Testis (tissue), 5 donors: Measurements from ENCODE around the gene CEP162. TPM values are rescaled to one million over a fixed set of nuclear protein-coding genes. Genes with fewer than 3 reads are reported as not detected.

Experiments used
- DNase-seq: peaks from one replicate; pipeline ENCODE4 v3.0.0-alpha.2; 2019
- H3K27ac ChIP-seq, 2 donors: fragments of 200-600 bp; sonication (generic); one replicate each; pipeline ENCODE4 v1.5.1; 2019
- H3K27me3 ChIP-seq: fragments of 200-600 bp; sonication (generic); one replicate; pipeline ENCODE4 v1.5.1; 2019
- H3K36me3 ChIP-seq: fragments of 200-600 bp; sonication (generic); one replicate; pipeline ENCODE4 v1.5.1; 2017; ENCODE audit warnings: low read depth; ENCODE audit errors: missing control alignments
- H3K4me1 ChIP-seq: fragments of 200-600 bp; sonication (generic); one replicate; pipeline ENCODE4 v1.5.1; 2019
- H3K4me3 ChIP-seq, 2 donors: fragments of 200-600 bp; sonication (generic); one replicate each; pipeline ENCODE4 v1.5.1; 2017 to 2019
- H3K9me3 ChIP-seq: fragments of 200-600 bp; sonication (generic); one replicate; pipeline ENCODE4 v1.5.1; 2017
- POLR2A ChIP-seq: fragments of 450-650 bp; IDR thresholded peaks from one replicate; pipeline ENCODE4 v1.6.1; 2017; ENCODE audit warnings: antibody characterized with exemption, mild to moderate bottlenecking, moderate library complexity
- WGBS, 2 donors: methylation state at CpG; one replicate each; pipeline ENCODE4 v1.1.5; 2018; 5-methylcytosine and 5-hydroxymethylcytosine counted together
- intact Hi-C: fragments of 100-400 bp; cut with DNase I; formaldehyde crosslinking; loops from one replicate; pipeline ENCODE4 v1.15.1; 2023; ENCODE audit warnings: low total_unique reads
- long read RNA-seq, 2 donors: transcript quantifications; one replicate each; lab custom pipeline, GENCODE V29; 2026
- polyA plus RNA-seq: library from polyadenylated mRNA; stranded (reverse); fragments of 350-450 nt; fragmentation: Illumina TruSeq; extraction: RNeasy Lipid Tissue Mini Kit (QIAGEN cat#74804); gene quantifications from one replicate; pipeline ENCODE4 v1.2.3, GENCODE V29; 2014; ENCODE audit warnings: low read depth, low replicate concordance; ENCODE audit not compliant: insufficient read depth
- total RNA-seq, 2 donors: library from RNA; depleted of rRNA; stranded (reverse); fragments of >200 nt; gene quantifications; one replicate each; pipeline ENCODE4 v1.2.3, GENCODE V29; 2016
- TF ChIP-seq, protein P1 (sequence below), 3 experiments: fragments of 450-650 bp in 2 of 3; fragments of 200-600 bp in 1 of 3; sonication (generic) in 1 of 3; IDR thresholded peaks; one replicate each; pipeline ENCODE4 v1.5.1; 2016 to 2019; ENCODE audit warnings: antibody characterized with exemption in 3 of 3, mild to moderate bottlenecking in 2 of 3, moderate library complexity in 1 of 3

Gene CEP162
- total RNA-seq (10 to 100 TPM; 20.3 to 36.0 TPM), polyA plus RNA-seq (8.6 TPM)
- long read RNA-seq, donor 1, partial matches to known transcripts: 0 of 1 reads
- long read RNA-seq, donor 1, other reads (novel, unspliced or antisense): 0 of 1 reads
- long read RNA-seq, donor 2, partial matches to known transcripts: 12 of 13 reads
- long read RNA-seq, donor 2, other reads (novel, unspliced or antisense): 0 of 13 reads

DNA sequence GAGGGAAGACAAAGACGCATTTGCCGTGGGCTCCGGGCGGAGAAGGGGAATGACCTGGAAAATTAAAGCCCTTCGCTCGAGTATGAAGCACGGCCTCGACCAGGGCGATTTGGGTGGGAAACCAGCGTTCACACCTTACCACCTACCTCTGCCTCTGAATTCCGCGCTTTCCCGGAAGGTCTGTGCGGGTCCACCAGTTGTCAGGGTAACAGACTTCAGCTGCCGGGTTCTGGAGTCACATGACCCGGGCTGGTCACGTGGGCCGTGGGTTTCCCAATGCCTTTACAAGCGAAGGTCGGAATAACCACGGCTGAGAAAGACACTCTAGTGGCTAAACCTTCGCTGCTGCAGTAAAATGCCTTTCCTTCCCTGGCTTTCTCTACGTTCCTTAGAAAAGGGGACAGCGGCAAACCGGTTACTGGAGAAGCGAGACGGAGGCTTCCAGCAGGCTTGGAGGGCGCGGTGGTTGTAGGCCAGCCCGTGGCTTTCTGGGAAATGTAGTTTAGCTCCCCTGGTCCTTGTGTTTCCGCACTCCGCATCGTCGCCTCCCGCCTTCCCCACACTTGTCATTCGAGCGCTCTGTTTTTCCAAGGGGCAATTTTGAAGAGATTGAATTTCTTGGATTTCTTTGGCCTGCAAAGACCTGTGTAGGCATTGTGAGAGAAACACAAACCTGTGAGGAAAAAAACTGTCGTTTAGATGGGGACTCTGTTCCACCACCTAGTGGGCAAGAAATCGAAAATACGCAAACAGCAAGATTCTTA lies at the start of gene CEP162:
Gene CEP162, minus strand, starts transcription at position 210 of the 764 bp plus-strand sequence. CDS start 1,250 bp downstream, outside the sequence.
- H3K36me3 ChIP-seq: no peaks in the 10 kb centered on the region
- H3K27ac ChIP-seq: peak within 1 kb of the TSS; percentile 88 to 92

GRCh38 chr6:84274856-84275255 lies 47.4 kb upstream of the CEP162 start:
- H3K9me3 ChIP-seq: no peaks in the 10 kb centered on the region
- no peak overlapping the region for H3K27ac ChIP-seq
- no peaks in the 10 kb centered on the region for H3K36me3 ChIP-seq
- intact Hi-C loops: no loop called here
- DNase-seq: no peak
- H3K4me1 ChIP-seq: no peaks in the 10 kb centered on the region
- whole genome bisulfite sequencing, 2 donors: 60 to 74% methylated on average over 2 of the region's 2 CpGs
- TF ChIP-seq POLR2A: no peak
- TF ChIP-seq, protein P1, sequence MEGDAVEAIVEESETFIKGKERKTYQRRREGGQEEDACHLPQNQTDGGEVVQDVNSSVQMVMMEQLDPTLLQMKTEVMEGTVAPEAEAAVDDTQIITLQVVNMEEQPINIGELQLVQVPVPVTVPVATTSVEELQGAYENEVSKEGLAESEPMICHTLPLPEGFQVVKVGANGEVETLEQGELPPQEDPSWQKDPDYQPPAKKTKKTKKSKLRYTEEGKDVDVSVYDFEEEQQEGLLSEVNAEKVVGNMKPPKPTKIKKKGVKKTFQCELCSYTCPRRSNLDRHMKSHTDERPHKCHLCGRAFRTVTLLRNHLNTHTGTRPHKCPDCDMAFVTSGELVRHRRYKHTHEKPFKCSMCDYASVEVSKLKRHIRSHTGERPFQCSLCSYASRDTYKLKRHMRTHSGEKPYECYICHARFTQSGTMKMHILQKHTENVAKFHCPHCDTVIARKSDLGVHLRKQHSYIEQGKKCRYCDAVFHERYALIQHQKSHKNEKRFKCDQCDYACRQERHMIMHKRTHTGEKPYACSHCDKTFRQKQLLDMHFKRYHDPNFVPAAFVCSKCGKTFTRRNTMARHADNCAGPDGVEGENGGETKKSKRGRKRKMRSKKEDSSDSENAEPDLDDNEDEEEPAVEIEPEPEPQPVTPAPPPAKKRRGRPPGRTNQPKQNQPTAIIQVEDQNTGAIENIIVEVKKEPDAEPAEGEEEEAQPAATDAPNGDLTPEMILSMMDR (IDR thresholded peaks at IDR 0.05): no peak
- H3K27me3 ChIP-seq: no peaks in the 10 kb centered on the region
- H3K4me3 ChIP-seq: no peak overlapping the region

More for the DNA sequence above, at the start of gene CEP162:
- Histone ChIP-seq H3K4me3 (peak within 1 kb of the TSS; percentile 72 to 87), H3K4me1 (no peaks in the 10 kb centered on the region), H3K9me3 (no peaks in the 10 kb centered on the region), H3K27me3 (no peaks in the 10 kb centered on the region)
- DNase-seq: peak; percentile 98
- WGBS, 2 donors: 0% methylated on average over 39 to 40 of the region's 40 CpGs
- intact Hi-C loops: no loop called here
- TF ChIP-seq, protein P1 (IDR thresholded peaks at IDR 0.05): peak; percentile 58 to 75 (median 60)
- no peak for TF ChIP-seq POLR2A

DNA sequence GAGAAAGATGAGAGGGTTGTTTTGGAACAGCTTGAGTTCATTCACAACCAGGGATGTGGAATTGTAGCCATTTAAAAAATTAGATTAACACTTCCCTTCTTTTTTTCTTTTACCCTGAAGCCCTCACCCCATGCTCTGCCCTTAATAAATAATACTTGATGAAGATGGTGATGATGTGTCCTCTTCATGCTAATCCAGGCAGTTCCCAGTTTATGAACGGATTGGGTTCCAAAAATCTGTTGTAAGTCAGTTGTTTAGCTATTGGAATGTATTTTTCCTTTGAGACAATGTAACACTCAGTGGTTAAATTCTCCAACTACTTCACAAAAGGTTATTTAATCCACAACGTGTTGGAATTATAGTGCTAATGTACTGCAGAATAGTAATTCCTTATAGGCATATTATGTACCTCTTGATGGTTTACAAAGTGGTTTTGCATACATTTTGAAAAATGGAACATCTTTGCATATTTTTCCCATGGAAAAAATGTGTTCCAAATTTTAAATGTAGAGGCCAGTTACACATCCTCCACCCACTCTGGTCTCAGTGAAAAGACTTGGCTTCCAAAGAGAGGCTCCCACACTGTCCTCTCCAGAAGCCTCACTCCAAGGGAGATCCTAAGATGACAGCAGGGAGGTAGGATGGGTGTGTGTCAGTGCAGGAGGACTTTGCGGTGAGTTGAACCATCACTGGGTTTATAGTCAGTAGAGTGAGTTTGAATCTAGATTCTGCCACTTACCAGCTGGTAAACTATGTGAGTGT lies 45.8 kb upstream of the CEP162 start:
- intact Hi-C loops: no loop called here
- no peak for DNase-seq
- H3K9me3 ChIP-seq: no peaks in the 10 kb centered on the region
- WGBS, 2 donors: 62% methylated on average over 3 of the region's 3 CpGs
- no peaks in the 10 kb centered on the region for H3K36me3 ChIP-seq
- TF ChIP-seq POLR2A: no peak
- TF ChIP-seq, protein P1 (IDR thresholded peaks at IDR 0.05): no peak
- H3K27me3 ChIP-seq: no peaks in the 10 kb centered on the region
- H3K4me3 ChIP-seq: no peak overlapping the region
- H3K27ac ChIP-seq: no peak overlapping the region
- no peaks in the 10 kb centered on the region for H3K4me1 ChIP-seq

DNA sequence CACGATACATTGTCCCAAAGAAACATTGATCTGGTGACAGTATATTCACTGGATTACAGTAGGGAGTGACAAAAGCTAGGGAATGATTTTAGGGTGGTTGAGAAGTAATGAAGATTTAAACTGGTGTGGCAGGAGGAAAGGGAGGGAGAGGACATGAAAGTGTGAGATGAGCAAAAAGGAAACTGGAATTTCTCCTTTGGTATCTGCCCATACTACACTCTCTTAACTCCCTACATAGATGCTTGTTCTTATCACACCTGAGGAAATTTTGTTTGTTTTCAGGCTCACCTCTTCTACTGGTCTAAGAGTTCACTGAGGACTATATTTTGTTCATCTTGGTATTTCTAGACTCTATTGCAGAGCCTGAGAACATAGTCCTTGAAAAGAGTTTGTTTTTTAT lies 44.9 kb upstream of the CEP162 start:
- no peak for TF ChIP-seq POLR2A
- TF ChIP-seq, protein P1 (IDR thresholded peaks at IDR 0.05): no peak
- intact Hi-C loops: no loop called here
- no peaks in the 10 kb centered on the region for H3K9me3 ChIP-seq
- no peak overlapping the region for H3K27ac ChIP-seq
- no peak overlapping the region for H3K4me3 ChIP-seq
- H3K36me3 ChIP-seq: no peaks in the 10 kb centered on the region
- no peaks in the 10 kb centered on the region for H3K4me1 ChIP-seq
- WGBS, 2 donors: 88 to 92% methylated on average over 1 of the region's 1 CpG
- H3K27me3 ChIP-seq: no peaks in the 10 kb centered on the region
- DNase-seq: no peak
